Measurements from ENCODE around the gene NBEAL1. TPM values are rescaled to one million over a fixed set of nuclear protein-coding genes. Genes with fewer than 3 reads are reported as not detected.

Gene NBEAL1
- polyA plus RNA-seq (2012; ENCODE audit: insufficient read length, low read depth) = 4.7 TPM

- TF ChIP-seq REST (IDR thresholded peaks at IDR 0.05; ENCODE audit: insufficient read depth in 1 of 2, low read depth in 2 of 2, low read length in 2 of 2) = no peak
- no peak for TF ChIP-seq TAF1 (IDR thresholded peaks at IDR 0.05; ENCODE audit: borderline replicate concordance, insufficient read depth, low read length)
- peak; percentile 9 for TF ChIP-seq FOXP2 (optimal IDR thresholded peaks at IDR 0.05; ENCODE audit: borderline replicate concordance, extremely low read depth, extremely low read length, insufficient read depth)
- peak; percentile 64 for TF ChIP-seq POLR2AphosphoS5 (IDR thresholded peaks at IDR 0.05; ENCODE audit: low read depth, low read length)
- TF ChIP-seq SIN3A (IDR thresholded peaks at IDR 0.05; ENCODE audit: borderline replicate concordance, insufficient read depth, low read length) = peak; percentile 67; the same call in 1 of the 2 replicates
Measured at GRCh38 chr2:203014456-203015199, at the start of gene NBEAL1. TSS of gene NBEAL1 (plus strand) at chr2:203014875. CDS start at chr2:203016385, 1,510 bp downstream.

- no peak for TF ChIP-seq FOXP2 (optimal IDR thresholded peaks at IDR 0.05; ENCODE audit: borderline replicate concordance, extremely low read depth, extremely low read length, insufficient read depth)
- no peak for TF ChIP-seq POLR2AphosphoS5 (IDR thresholded peaks at IDR 0.05; ENCODE audit: low read depth, low read length)
- no peak for TF ChIP-seq TAF1 (IDR thresholded peaks at IDR 0.05; ENCODE audit: borderline replicate concordance, insufficient read depth, low read length)
- no peak for TF ChIP-seq SIN3A (IDR thresholded peaks at IDR 0.05; ENCODE audit: borderline replicate concordance, insufficient read depth, low read length)
- no peak for TF ChIP-seq REST (IDR thresholded peaks at IDR 0.05; ENCODE audit: insufficient read depth in 1 of 2, low read depth in 2 of 2, low read length in 2 of 2)
Measured at GRCh38 chr2:202965810-202966460, 48.7 kb upstream of the NBEAL1 start.

- no peak for TF ChIP-seq FOXP2 (optimal IDR thresholded peaks at IDR 0.05; ENCODE audit: borderline replicate concordance, extremely low read depth, extremely low read length, insufficient read depth)
- no peak for TF ChIP-seq REST (IDR thresholded peaks at IDR 0.05; ENCODE audit: insufficient read depth in 1 of 2, low read depth in 2 of 2, low read length in 2 of 2)
- no peak for TF ChIP-seq TAF1 (IDR thresholded peaks at IDR 0.05; ENCODE audit: borderline replicate concordance, insufficient read depth, low read length)
- no peak for TF ChIP-seq POLR2AphosphoS5 (IDR thresholded peaks at IDR 0.05; ENCODE audit: low read depth, low read length)
- no peak for TF ChIP-seq SIN3A (IDR thresholded peaks at IDR 0.05; ENCODE audit: borderline replicate concordance, insufficient read depth, low read length)
Measured at GRCh38 chr2:202976809-202977208, 37.9 kb upstream of the NBEAL1 start.

GRCh38 chr2:202982779-202983491 is 31.7 kb upstream of the NBEAL1 start:
- TF ChIP-seq POLR2AphosphoS5 (IDR thresholded peaks at IDR 0.05; ENCODE audit: low read depth, low read length) = no peak
- no peak for TF ChIP-seq TAF1 (IDR thresholded peaks at IDR 0.05; ENCODE audit: borderline replicate concordance, insufficient read depth, low read length)
- no peak for TF ChIP-seq FOXP2 (optimal IDR thresholded peaks at IDR 0.05; ENCODE audit: borderline replicate concordance, extremely low read depth, extremely low read length, insufficient read depth)
- TF ChIP-seq REST (IDR thresholded peaks at IDR 0.05; ENCODE audit: insufficient read depth in 1 of 2, low read depth in 2 of 2, low read length in 2 of 2) = no peak
- TF ChIP-seq SIN3A (IDR thresholded peaks at IDR 0.05; ENCODE audit: borderline replicate concordance, insufficient read depth, low read length) = no peak
